NCI-H460 (cell line): Measurements from ENCODE around the gene PSMG4. TPM values are rescaled to one million over a fixed set of nuclear protein-coding genes. Genes with fewer than 3 reads are reported as not detected.
A peak's percentile ranks its signal among the peaks of the same experiment; 100 is the strongest.

ENCODE experiments used
- DNase-seq: peaks from one replicate; pipeline ENCODE4 v3.0.0-alpha.2; 2016; ENCODE audit warnings: low read depth; ENCODE audit errors: extremely low read depth
- total RNA-seq: library from RNA; depleted of rRNA; stranded (reverse); fragments of >200 nt; shearing (Covaris generic); gene quantifications from 2 replicates; pipeline ENCODE4 v1.2.3, GENCODE V29; 2014

The PSMG4 gene
- total RNA-seq, 1 experiment from 2014 or later: 25.4 TPM

DNA sequence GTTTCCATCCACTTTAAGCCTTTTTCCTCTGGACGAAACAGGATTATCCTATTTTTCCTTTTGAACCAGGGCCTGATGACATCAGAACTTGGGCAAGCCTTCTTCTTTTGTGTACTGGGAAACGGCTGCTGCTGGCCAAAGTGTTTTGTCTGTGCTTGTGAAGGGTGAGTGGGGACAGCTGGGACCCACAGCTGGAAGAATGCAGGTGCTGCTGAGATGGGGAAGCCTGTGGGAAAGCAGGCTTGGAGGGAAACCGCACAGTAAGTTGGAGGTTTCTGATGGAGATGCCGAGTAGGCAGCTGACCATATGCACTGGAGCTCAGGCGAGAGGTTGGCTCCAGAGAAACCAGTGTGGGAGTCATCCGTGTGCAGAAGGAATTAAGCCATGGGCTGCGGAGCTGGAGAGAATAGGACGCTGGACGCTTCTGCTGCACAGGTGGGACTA is 8.5 kb upstream of the PSMG4 start:
- no peak for DNase-seq

GRCh38 chr6:3251462-3252314 is 7.1 kb upstream of the PSMG4 start:
- DNase-seq: peak; percentile 74

GRCh38 chr6:3252369-3252768 is 6.4 kb upstream of the PSMG4 start:
- no peak for DNase-seq

- DNase-seq: no peak
These were observed 5.7 kb upstream of the PSMG4 start for GRCh38 chr6:3252861-3253596.

- DNase-seq: no peak
These were observed 5.2 kb upstream of the PSMG4 start for GRCh38 chr6:3253597-3253961.

DNA sequence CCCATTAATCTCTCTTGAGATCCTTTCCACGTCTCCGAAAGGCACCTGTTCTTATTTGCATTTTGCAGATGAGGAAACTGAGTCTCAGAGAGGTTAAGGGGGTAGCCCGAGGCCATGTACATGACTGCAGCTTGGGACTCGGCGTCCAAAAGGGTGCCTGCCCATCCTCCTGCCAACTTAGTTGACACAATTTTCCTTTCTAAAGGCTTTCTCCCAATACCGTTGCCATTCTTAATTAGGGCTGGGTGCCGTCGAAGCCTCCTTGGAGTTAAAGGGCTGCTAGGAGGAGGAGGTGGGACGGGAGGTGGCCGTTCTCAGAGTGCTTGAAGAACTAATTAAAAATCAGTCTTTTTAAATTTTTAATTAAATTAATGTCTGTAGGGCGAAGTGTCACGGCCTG is 546 bp upstream of the PSMG4 start:
- DNase-seq: no peak

DNA sequence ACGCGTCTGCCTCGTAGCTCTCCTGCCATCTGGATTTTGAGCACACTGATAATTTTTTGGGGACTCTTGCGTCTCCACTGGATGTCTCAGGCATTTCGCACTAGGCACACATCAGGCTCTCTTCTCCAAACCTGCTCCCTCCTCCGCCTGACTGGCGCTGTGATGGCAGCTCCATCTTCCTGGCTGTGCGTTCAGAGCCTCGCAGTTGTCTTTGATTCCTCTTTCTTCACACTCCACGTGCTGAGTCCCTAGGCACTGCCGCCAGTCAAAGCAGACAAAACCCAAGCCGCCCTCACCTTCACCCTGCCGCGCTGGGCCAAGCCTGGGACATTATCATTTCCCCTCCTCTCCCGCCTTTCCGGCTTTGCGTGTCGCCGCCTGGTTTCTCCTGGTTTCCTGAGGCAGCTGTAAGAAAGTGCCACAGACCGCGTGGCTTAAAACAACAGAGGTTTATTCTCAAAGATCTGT is 778 bp downstream of the PSMG4 start:
- DNase-seq: no peak

DNA sequence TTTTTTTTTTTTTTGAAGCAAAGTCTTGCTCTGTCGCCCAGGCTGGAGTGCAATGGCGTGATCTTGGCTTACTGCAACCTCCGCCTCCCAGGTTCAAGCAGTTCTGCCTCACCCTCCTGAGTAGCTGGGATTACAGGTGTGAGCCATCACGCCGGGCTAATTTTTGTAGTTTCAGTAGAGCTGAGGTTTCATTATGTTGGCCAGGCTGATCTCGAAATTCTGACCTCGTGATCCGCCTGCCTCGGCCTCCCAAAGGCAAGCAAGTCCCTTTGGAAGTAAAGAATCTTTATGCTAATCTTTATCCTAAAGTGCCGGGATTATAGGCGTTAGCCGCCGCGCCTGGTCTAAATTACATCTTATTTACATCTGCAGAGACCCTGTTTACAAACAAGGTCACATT is 1.5 kb downstream of the PSMG4 start:
- no peak for DNase-seq

- no peak for DNase-seq
These were observed 2.2 kb downstream of the PSMG4 start for GRCh38 chr6:3260772-3261517.

GRCh38 chr6:3261518-3261820 is 2.7 kb downstream of the PSMG4 start:
- DNase-seq: no peak

GRCh38 chr6:3261921-3262320 is 3.2 kb downstream of the PSMG4 start:
- DNase-seq: no peak

DNA sequence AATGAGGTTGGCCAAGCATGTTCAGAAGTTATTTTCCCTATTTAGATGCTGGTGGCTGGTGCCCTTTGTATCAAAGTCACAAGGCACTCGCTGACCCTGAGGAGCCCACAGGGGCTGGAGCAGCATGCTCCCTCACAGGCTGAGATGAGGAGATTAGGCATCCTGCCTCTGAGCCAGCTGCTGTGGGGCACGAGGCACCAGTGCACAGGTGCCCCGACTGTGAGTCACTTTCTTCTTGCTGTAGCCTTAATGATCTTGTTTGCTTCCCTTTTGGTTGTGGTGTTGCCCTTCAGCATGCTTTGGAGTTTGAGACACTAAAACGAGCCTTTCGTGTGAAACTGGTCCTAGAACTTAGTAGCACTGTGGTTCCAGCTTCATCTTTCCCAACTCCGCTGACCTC is 4.3 kb downstream of the PSMG4 start:
- DNase-seq: no peak

DNA sequence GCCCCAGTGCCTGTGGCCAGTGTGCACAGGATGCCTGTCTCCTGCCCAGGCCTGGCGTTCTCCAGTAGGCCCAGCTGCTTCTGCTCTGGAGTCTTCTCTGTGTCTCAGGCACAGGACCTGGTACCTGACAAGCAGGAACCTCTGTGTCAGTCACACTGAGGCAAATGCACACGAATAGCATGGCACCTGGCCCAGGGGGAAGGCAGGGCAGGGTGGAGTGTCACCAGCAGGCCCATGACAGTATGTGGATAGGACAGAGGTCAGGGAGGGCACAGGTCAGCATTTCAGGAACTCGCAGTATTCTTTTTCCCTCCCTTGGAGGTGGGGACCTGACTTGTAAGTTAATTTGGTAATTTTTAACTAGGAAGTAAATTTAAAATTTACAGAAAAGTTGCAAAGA is 5.6 kb downstream of the PSMG4 start:
- DNase-seq: no peak

DNA sequence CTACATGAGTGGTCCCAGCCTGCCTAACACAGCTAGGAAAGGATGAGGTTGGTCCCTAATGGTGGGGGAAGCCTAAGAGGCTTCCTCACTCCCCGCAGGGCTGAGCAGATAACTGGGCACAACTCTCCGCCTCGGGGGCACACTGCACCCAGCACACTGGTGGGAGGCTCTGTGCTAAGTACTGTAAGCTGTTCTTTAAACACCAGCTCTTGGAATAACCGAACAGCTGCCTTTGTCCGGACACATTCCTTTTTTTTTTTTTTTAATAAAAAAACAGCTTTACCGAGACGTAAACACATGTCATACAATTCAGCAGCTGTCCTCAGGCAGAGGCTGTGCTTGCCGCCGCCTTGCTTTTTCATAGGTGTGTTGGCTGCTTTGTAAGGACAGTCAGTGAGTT is 6.9 kb downstream of the PSMG4 start:
- no peak for DNase-seq

GRCh38 chr6:3266170-3266569 is 7.4 kb downstream of the PSMG4 start:
- no peak for DNase-seq

- DNase-seq: no peak
These were observed 8.4 kb downstream of the PSMG4 start for GRCh38 chr6:3267162-3267561.

DNA sequence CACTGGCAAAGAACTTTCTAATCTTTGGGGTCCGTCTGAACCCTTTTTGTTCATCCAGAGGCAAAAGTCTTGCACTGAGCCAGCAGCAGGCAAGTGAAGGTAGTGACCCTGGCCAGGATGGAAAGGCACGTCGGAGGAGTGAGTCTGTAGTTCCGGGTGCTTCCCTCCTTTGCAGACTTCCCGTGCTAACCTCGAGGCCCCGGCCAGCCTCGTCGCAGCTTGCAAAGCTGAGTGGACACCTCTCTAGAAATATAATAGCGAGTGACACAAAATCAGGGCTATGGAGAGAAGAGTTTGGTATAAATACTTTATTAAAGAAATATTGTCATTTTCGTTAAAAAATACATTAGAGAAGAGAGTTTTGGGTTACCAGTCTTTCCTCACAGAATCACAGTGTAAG is 9.9 kb downstream of the PSMG4 start:
- DNase-seq: no peak

DNA sequence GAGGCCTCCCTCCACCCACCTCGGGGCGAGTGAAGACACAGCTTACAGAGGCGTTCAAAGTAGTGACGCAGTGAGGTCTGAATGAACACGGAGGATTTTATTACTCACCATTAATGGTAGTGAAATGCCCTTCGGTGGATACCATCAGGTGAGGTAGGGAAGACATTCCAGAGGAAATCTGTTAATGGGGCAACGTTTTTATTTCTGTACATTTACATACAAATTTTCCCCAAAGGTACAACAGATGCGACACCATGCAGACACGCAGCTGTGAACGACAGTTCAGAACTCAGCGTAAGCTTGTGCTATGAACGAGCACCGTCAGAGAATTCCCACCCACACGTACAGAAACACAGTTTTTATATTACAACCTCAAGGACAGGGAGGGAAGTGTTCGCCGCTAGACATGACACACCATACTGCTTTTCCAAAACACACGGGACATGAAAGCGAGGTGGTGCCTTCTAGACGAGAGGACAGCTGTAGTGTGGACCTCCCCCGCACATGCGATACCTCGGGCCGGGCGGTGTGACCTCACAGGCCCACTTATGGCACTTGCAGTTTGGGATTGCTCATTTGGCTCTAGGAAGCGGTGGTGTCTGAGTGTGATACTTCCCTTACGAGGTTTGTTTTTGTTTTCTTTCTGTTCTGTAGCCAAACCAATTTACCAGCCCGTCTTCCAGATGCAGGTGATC is 10.7 kb downstream of the PSMG4 start:
- DNase-seq: no peak

- DNase-seq: no peak
These were observed 11.5 kb downstream of the PSMG4 start for GRCh38 chr6:3270258-3270657.

- DNase-seq: no peak
These were observed 13.0 kb downstream of the PSMG4 start for GRCh38 chr6:3271756-3272155.
